ENCODE results near the gene MCTP2. TPM values are rescaled to one million over a fixed set of nuclear protein-coding genes. Genes with fewer than 3 reads are reported as not detected.

MCTP2 gene
- total RNA-seq, 1 experiment from 2014 or later, result 1.3 TPM

DNA sequence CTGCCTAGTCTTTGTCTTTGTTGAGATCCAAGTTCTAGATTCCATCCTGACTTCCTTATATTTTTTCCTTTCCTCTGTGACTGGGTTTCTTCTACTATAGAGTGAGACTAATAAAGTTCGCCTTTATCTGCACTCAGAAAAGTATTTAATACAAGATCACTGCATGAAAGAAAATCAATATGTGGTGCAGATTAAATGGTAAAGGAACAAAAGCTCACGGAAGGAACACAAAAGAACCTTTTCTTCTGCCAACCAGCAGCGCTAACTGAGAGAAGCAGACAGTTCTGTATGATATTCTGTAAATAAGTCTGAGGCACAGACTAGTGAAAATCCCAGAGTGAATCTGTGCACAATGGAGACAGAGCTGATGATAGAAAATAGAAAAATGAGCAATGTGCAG lies 31.6 kb upstream of the MCTP2 start:
- peaks cover 0 to 4% of the 10 kb centered on the region in 2 experiments; a peak in 2 of 4 replicates for H3K4me1 Mint-ChIP-seq
- H3K9me3 Mint-ChIP-seq, result no peaks in the 10 kb centered on the region
- H3K56ac ChIP-seq (ENCODE audit: insufficient read length, low read depth, low read length), result no peak overlapping the region
- no peaks in the 10 kb centered on the region for H4K20me1 ChIP-seq (ENCODE audit: control insufficient read depth, insufficient read depth, insufficient read length)
- no peaks in the 10 kb centered on the region; the same call in 1 of the 2 replicates for H3K4me1 ChIP-seq (ENCODE audit: insufficient read depth, low read length)
- no peak for TF ChIP-seq CTCF (conservative IDR thresholded peaks at IDR 0.05)
- no peaks in the 10 kb centered on the region for H3K36me3 Mint-ChIP-seq (ENCODE audit: insufficient read depth in 1 of 3, low read depth in 3 of 3)
- no peak overlapping the region for H2BK120ac ChIP-seq (ENCODE audit: low read depth, low read length, poor library complexity, severe bottlenecking)
- H2BK20ac ChIP-seq (ENCODE audit: low read depth, low read length, poor library complexity, severe bottlenecking), result no peak overlapping the region
- no peak overlapping the region for H2AK5ac ChIP-seq (ENCODE audit: insufficient read length, low read length)
- H3K4ac ChIP-seq (ENCODE audit: low read depth, low read length), result no peak overlapping the region
- H3K79me2 ChIP-seq (ENCODE audit: insufficient read depth, low read length), result no peaks in the 10 kb centered on the region
- no peak overlapping the region for H3K23ac ChIP-seq (ENCODE audit: insufficient read length, low read depth, low read length)
- H3K14ac ChIP-seq (ENCODE audit: insufficient read depth, low read length), result no peak overlapping the region
- no peak overlapping the region for H2AFZ ChIP-seq (ENCODE audit: low read length)
- no peak overlapping the region for H3K4me3 Mint-ChIP-seq
- no peaks in the 10 kb centered on the region for H3K23me2 ChIP-seq (ENCODE audit: insufficient read length, low read depth, low read length, poor library complexity, severe bottlenecking)
- no peak overlapping the region for H2BK5ac ChIP-seq (ENCODE audit: insufficient read length, low read length)
- H3K79me1 ChIP-seq (ENCODE audit: insufficient read depth, low read depth, low read length, poor library complexity, severe bottlenecking), result no peaks in the 10 kb centered on the region
- H3K27me3 Mint-ChIP-seq (ENCODE audit: low read depth), result no peaks in the 10 kb centered on the region
- no peak overlapping the region for H4K8ac ChIP-seq (replicated peaks; ENCODE audit: insufficient read length, low read depth, low read length)
- no peak overlapping the region for H2BK15ac ChIP-seq (ENCODE audit: low read depth, low read length)
- no peak overlapping the region for H4K91ac ChIP-seq (ENCODE audit: insufficient read length, low read depth, low read length)
- no peaks in the 10 kb centered on the region for H3K9me3 ChIP-seq (ENCODE audit: control insufficient read depth, low read depth, low read length)
- H3K9ac ChIP-seq (ENCODE audit: extremely low read depth, insufficient read length, low read length), result no peak overlapping the region
- no peak overlapping the region for H3K27ac Mint-ChIP-seq
- DNase-seq, result no peak
- no peak overlapping the region for H3K18ac ChIP-seq (ENCODE audit: insufficient read length, low read depth, low read length)
- H2BK12ac ChIP-seq (ENCODE audit: insufficient read length, low read depth, low read length), result no peak overlapping the region
- no CpG with 5 or more reads among the region's 3 CpGs for WGBS (ENCODE audit: extremely low coverage, insufficient read length, low lambda C conversion rate)
- H3T11ph ChIP-seq (ENCODE audit: low read length), result no peak overlapping the region
- no peaks in the 10 kb centered on the region for H3K27me3 ChIP-seq (ENCODE audit: insufficient read depth, low read length)
- no peak overlapping the region for H4K5ac ChIP-seq (ENCODE audit: insufficient read length, low read depth, low read length)
- no peak overlapping the region for H3K27ac ChIP-seq (ENCODE audit: insufficient read length, low read depth, low read length)
- H3K4me2 ChIP-seq (ENCODE audit: insufficient read depth, insufficient read length, low read length), result no peak overlapping the region

Measured in H9 (cell line).